T-cell (primary cell): ENCODE data around the gene GPRIN2. TPM values are rescaled to one million over a fixed set of nuclear protein-coding genes. Genes with fewer than 3 reads are reported as not detected.

Source experiments
- ATAC-seq, 4 experiments: fragments of 200-7000 bp in 3 of 4; fragments of 150-1000 bp in 1 of 4; cut with Tn5 transposase; replicated peaks in 1 of 4; 1 replicate in 3 of 4; 2 replicates in 1 of 4; pipeline ENCODE4 v1.10.0; 2021; ENCODE audit warnings: moderate library complexity in 3 of 4, mild to moderate bottlenecking in 2 of 4, moderate number of reproducible peaks in 1 of 4
- CTCF ChIA-PET, 2 donors: fragments of 300-600 bp; sonication (Branson Sonifier 250); formaldehyde crosslinking; loops; one replicate each; lab custom pipeline; 2022; ENCODE audit warnings: antibody characterized with exemption in 2 of 2; lab: Charles Lee
- POLR2A ChIA-PET, 2 donors: fragments of 300-600 bp; sonication (Branson Sonifier 250); formaldehyde crosslinking; loops; one replicate each; lab custom pipeline; 2022; ENCODE audit warnings: antibody characterized with exemption in 2 of 2; lab: Charles Lee
- DNase-seq, 35 experiments: peaks; one replicate each; pipeline versions ENCODE4 v3.0.0 to v3.0.0-alpha.2; 2013 to 2023
- H3K27ac ChIP-seq: one replicate; pipeline ENCODE4 v1.5.1; 2013; ENCODE audit warnings: low read length
- H3K27me3 ChIP-seq, 2 experiments: replicated peaks in 1 of 2; 1 replicate in 1 of 2; 2 replicates in 1 of 2; pipeline versions ENCODE4 v1.6.1 to v1.7.0; 2013; ENCODE audit warnings: low read length in 1 of 2, mixed read lengths in 1 of 2; ENCODE audit not compliant: control insufficient read depth in 2 of 2, insufficient read depth in 2 of 2; ENCODE audit errors: extremely low read depth in 1 of 2
- H3K36me3 ChIP-seq, 2 donors: 1 replicate in 1 of 2; 2 replicates in 1 of 2; pipeline versions ENCODE4 v1.6.1 to v1.7.0; 2013; ENCODE audit warnings: low read length in 1 of 2; ENCODE audit not compliant: control insufficient read depth in 2 of 2, insufficient read depth in 1 of 2; ENCODE audit errors: extremely low read depth in 1 of 2
- H3K4me1 ChIP-seq, 2 experiments: 1 replicate in 1 of 2; 2 replicates in 1 of 2; pipeline versions ENCODE4 v1.6.1 to v1.7.0; 2013; ENCODE audit warnings: low read length in 2 of 2, mixed read lengths in 1 of 2; ENCODE audit not compliant: insufficient read depth in 2 of 2, control insufficient read depth in 1 of 2; ENCODE audit errors: extremely low read depth in 1 of 2
- H3K4me3 ChIP-seq, 2 donors: 1 replicate in 1 of 2; 2 replicates in 1 of 2; pipeline versions ENCODE4 v1.5.1 to v1.7.0; 2013; ENCODE audit warnings: mild to moderate bottlenecking in 2 of 2, low read length in 1 of 2, moderate library complexity in 1 of 2; ENCODE audit not compliant: control insufficient read depth in 1 of 2; ENCODE audit errors: extremely low read depth in 1 of 2
- H3K9me3 ChIP-seq: 2 replicates; pipeline ENCODE4 v1.7.0; 2013
- H3K27ac Mint-ChIP-seq, 2 donors: one replicate each; pipeline ENCODE4 v1.8.0; 2020 to 2021; ENCODE audit warnings: mild to moderate bottlenecking in 2 of 2, mixed read lengths in 2 of 2
- H3K27me3 Mint-ChIP-seq, 2 donors: one replicate each; pipeline ENCODE4 v1.8.0; 2021 to 2022; ENCODE audit warnings: mixed read lengths in 2 of 2
- H3K36me3 Mint-ChIP-seq: one replicate; pipeline ENCODE4 v1.8.0; 2021; ENCODE audit warnings: mixed read lengths
- H3K4me1 Mint-ChIP-seq, 3 donors: one replicate each; pipeline ENCODE4 v1.8.0; 2020 to 2022; ENCODE audit warnings: mixed read lengths in 3 of 3, mild to moderate bottlenecking in 1 of 3
- H3K4me3 Mint-ChIP-seq, 3 donors: one replicate each; pipeline ENCODE4 v1.8.0; 2020 to 2022; ENCODE audit warnings: mild to moderate bottlenecking in 3 of 3, mixed read lengths in 3 of 3, moderate library complexity in 3 of 3
- H3K9me3 Mint-ChIP-seq, 3 donors: one replicate each; pipeline ENCODE4 v1.8.0; 2020 to 2022; ENCODE audit warnings: mixed read lengths in 3 of 3
- WGBS: methylation state at CpG from one replicate; pipeline ENCODE4 v1.1.5; 2013; ENCODE audit warnings: missing lambda C conversion rate; ENCODE audit not compliant: insufficient coverage; 5-methylcytosine and 5-hydroxymethylcytosine counted together
- total RNA-seq, 35 experiments: library from RNA in 6 of 35; stranded (reverse) in 6 of 35; fragments of 120-200 nt in 1 of 35; gene quantifications; one replicate each; pipeline versions ENCODE4 v1.2.1 to v1.2.4 and lab custom pipeline; 2013 to 2026

GPRIN2 gene
- total RNA-seq, 5 donors from 2014 or later (not counting 1 experiment from before 2014, with no cell fraction given): not detected

DNA sequence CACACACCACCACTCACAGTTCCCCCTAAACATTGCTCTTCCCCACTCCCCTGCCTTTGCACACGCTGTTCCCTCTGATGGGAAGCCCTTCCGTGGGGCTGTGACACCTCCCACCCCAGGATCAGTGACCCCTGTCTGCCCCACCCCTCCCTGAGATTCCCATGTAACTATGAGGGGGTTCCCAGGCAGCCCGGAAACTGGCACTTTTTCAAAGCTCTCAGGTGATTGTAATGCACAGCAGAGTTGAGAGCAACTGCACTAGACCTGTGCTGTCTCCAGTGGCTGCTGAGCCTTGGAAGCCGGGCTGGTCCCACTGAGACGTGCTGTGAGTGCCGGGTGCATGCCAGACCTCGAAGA is 29.8 kb downstream of the GPRIN2 start:
- peak in 3 of 35 experiments; percentile 2 to 20 (median 3) for DNase-seq
- Mint-ChIP-seq H3K36me3 (no peaks in the 10 kb centered on the region), H3K4me3 (no peak overlapping the region), H3K4me1 (no peaks in the 10 kb centered on the region), H3K9me3 (no peaks in the 10 kb centered on the region), H3K27me3 (no peaks in the 10 kb centered on the region), H3K27ac (no peak overlapping the region)
- H3K27me3 ChIP-seq: peaks cover 0 to 15% of the 10 kb centered on the region in 2 experiments
- no peaks in the 10 kb centered on the region for H3K36me3 ChIP-seq
- ChIA-PET CTCF (no interaction called here), POLR2A (no interaction called here)
- no peak for ATAC-seq
- H3K27ac ChIP-seq: no peak overlapping the region
- H3K9me3 ChIP-seq: no peaks in the 10 kb centered on the region
- no peaks in the 10 kb centered on the region for H3K4me1 ChIP-seq
- no peak overlapping the region for H3K4me3 ChIP-seq
- WGBS: 92% methylated on average over 2 of the region's 7 CpGs

DNA sequence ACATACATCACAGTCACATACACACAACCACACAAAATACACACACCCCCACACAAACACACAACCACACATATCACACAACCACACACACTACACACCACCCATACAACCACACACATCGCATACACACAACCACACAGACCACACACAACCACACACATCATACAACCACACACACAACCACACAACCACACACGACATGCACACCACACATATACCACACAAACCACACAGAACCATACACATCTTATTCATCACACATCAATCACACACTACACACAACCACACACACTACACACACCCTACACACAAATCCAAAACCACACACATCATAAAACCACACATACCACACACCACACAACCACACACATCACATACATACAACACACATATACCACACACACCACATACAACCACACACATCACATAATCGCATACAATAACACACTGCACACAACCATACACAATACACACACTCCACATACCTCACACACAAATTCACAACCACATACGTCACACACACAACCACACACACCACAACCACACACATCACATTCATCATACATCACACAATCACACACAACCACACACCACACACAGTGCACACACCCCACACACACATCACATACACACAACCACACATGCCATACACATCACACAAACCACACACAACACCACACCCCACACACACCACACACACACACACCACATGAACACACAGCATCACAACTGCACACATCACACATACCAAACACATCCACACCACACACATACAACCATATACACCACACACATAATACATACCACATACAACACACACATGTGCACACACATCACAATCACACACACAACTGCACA is 30.4 kb downstream of the GPRIN2 start:
- ChIA-PET CTCF (no interaction called here), POLR2A (no interaction called here)
- no peaks in the 10 kb centered on the region for H3K9me3 Mint-ChIP-seq
- no peaks in the 10 kb centered on the region for H3K4me1 Mint-ChIP-seq
- DNase-seq (no peak), ATAC-seq (no peak)
- H3K36me3 ChIP-seq: no peaks in the 10 kb centered on the region
- no peak overlapping the region for H3K4me3 ChIP-seq
- no peaks in the 10 kb centered on the region for H3K27me3 Mint-ChIP-seq
- no peaks in the 10 kb centered on the region for H3K9me3 ChIP-seq
- H3K4me3 Mint-ChIP-seq: no peak overlapping the region
- H3K36me3 Mint-ChIP-seq: no peaks in the 10 kb centered on the region
- H3K27me3 ChIP-seq: peaks cover 0 to 15% of the 10 kb centered on the region in 2 experiments
- H3K27ac ChIP-seq: no peak overlapping the region
- H3K27ac Mint-ChIP-seq: no peak overlapping the region
- WGBS: 92% methylated on average over 4 of the region's 4 CpGs
- no peaks in the 10 kb centered on the region for H3K4me1 ChIP-seq

DNA sequence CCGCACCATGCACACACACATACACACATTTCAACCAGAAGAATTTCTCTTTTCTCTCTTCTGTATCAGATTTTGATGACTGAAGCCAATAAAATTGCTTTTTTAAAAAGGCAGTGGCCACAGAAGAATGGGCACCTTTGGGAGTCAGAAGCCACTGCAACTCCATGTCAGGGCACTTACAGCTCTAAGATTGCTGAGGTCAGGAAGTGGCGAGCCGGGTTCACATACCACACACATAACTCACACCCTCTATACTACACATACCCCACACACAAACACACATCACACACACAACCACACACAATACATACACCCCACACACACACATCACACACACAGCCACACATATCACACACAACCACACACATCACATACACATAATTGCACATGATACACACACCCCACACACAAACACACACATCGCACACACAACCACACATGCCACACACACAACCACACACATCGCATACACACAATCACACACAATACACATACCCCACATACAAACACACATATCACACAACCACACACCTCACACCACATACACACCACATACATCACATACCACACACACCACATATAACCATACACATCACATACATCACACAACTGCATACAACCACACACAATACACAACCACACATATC is 31.2 kb downstream of the GPRIN2 start:
- DNase-seq: peak in 2 of 35 experiments; percentile 1 to 16
- H3K36me3 Mint-ChIP-seq: no peaks in the 10 kb centered on the region

DNA sequence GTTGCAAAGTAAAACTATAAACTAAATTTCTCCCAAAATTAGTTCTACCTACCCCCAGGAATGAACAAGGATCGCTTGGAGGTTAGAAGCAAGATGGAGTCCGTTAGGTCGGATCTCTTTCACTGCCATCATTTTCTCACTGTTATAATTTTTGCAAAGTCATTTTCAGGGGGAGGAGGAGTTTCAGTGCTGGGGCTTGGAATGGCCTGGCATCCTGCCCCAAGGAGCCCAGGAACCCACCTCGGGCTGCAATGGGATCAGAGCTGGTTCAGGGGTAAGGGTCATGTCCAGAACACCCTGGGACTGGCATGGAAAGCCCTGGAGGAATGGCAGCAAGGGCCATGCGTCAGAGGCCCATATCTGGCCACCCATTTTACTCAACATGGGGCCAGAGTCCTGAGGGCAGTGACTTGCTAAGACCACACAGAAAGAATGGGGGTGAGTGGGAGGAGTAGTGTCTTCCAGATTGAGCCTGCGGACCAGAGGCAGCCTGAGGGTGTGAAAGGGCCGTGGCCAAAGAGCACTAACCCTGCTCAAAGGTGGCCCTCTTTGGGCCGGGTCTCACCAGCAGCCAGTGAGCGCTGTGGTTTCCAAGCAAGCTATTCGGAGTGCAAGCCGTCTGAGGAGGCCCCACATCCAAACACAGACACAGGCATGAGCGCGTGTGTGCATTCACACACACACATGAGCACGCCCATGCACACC is 31.8 kb downstream of the GPRIN2 start:
- Mint-ChIP-seq H3K4me1 (no peaks in the 10 kb centered on the region), H3K9me3 (no peaks in the 10 kb centered on the region), H3K4me3 (no peak overlapping the region), H3K27ac (no peak overlapping the region), H3K36me3 (no peaks in the 10 kb centered on the region), H3K27me3 (no peaks in the 10 kb centered on the region)
- WGBS: 93% methylated on average over 11 of the region's 14 CpGs
- Histone ChIP-seq H3K36me3 (no peaks in the 10 kb centered on the region), H3K4me1 (no peaks in the 10 kb centered on the region), H3K27me3 (peaks cover 0 to 15% of the 10 kb centered on the region in 2 experiments), H3K27ac (no peak overlapping the region), H3K9me3 (no peaks in the 10 kb centered on the region), H3K4me3 (no peak overlapping the region)
- ATAC-seq (no peak), DNase-seq (peak in 3 of 35 experiments; percentile 2 to 23 (median 4))
- POLR2A ChIA-PET: no interaction called here
- CTCF ChIA-PET: no interaction called here

More for the DNA sequence above, 31.2 kb downstream of the GPRIN2 start:
- CTCF ChIA-PET: no interaction called here
- Histone ChIP-seq H3K4me1 (no peaks in the 10 kb centered on the region), H3K27ac (no peak overlapping the region), H3K36me3 (no peaks in the 10 kb centered on the region), H3K27me3 (peaks cover 0 to 15% of the 10 kb centered on the region in 2 experiments), H3K4me3 (no peak overlapping the region), H3K9me3 (no peaks in the 10 kb centered on the region)
- Mint-ChIP-seq H3K27me3 (no peaks in the 10 kb centered on the region), H3K9me3 (no peaks in the 10 kb centered on the region), H3K27ac (no peak overlapping the region), H3K4me1 (no peaks in the 10 kb centered on the region), H3K4me3 (no peak overlapping the region)
- POLR2A ChIA-PET: no interaction called here
- no peak for ATAC-seq
- WGBS: 84% methylated on average over 5 of the region's 5 CpGs

DNA sequence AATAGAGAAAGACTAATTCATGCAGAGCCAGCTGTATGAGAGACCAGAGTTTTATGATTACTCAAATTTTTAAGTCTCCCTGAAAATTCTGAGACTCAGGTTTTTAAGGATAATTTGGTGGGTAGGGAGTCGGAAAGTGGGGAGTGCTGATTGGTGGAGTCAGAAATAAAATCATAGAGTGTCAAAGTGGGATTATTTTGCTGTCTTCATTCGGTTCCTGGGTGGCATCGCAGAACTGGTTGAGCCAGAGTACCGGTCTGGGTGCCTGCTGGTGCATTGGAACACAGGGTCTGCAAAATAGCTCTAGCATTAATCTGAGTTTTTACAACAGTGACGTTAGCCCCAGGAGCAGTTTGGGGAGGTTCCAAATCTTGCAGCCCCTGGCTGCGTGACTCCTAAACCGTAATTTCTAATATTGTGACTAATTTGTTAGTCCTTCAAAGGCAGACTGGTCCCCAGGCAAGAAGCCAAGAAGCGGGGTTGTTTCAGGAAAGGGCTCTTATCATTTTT is 32.4 kb downstream of the GPRIN2 start:
- Histone ChIP-seq H3K9me3 (no peaks in the 10 kb centered on the region), H3K4me3 (no peak overlapping the region), H3K36me3 (no peaks in the 10 kb centered on the region), H3K4me1 (no peaks in the 10 kb centered on the region), H3K27ac (no peak overlapping the region), H3K27me3 (peaks cover 0 to 15% of the 10 kb centered on the region in 2 experiments)
- Mint-ChIP-seq H3K4me1 (no peaks in the 10 kb centered on the region), H3K9me3 (no peaks in the 10 kb centered on the region), H3K36me3 (no peaks in the 10 kb centered on the region), H3K27me3 (no peaks in the 10 kb centered on the region), H3K27ac (no peak overlapping the region), H3K4me3 (no peak overlapping the region)
- ATAC-seq (no peak), DNase-seq (peak in 1 of 35 experiments; percentile 1)
- ChIA-PET POLR2A (no interaction called here), CTCF (no interaction called here)
- 83% methylated on average over 5 of the region's 8 CpGs for WGBS
